NCI-H1930 (cell line): ENCODE data around the gene CASKIN1.
"Not testable (repeated sequence)": the region's sequence is repeated elsewhere in the genome, so short reads cannot be mapped to it uniquely, and the experiment has no call there.

Experiments
- DNase-seq, 2 experiments: peaks; one replicate each; lab custom pipeline; 2025; lab: John Stamatoyannopoulos, UW

The CASKIN1 gene, protein sequence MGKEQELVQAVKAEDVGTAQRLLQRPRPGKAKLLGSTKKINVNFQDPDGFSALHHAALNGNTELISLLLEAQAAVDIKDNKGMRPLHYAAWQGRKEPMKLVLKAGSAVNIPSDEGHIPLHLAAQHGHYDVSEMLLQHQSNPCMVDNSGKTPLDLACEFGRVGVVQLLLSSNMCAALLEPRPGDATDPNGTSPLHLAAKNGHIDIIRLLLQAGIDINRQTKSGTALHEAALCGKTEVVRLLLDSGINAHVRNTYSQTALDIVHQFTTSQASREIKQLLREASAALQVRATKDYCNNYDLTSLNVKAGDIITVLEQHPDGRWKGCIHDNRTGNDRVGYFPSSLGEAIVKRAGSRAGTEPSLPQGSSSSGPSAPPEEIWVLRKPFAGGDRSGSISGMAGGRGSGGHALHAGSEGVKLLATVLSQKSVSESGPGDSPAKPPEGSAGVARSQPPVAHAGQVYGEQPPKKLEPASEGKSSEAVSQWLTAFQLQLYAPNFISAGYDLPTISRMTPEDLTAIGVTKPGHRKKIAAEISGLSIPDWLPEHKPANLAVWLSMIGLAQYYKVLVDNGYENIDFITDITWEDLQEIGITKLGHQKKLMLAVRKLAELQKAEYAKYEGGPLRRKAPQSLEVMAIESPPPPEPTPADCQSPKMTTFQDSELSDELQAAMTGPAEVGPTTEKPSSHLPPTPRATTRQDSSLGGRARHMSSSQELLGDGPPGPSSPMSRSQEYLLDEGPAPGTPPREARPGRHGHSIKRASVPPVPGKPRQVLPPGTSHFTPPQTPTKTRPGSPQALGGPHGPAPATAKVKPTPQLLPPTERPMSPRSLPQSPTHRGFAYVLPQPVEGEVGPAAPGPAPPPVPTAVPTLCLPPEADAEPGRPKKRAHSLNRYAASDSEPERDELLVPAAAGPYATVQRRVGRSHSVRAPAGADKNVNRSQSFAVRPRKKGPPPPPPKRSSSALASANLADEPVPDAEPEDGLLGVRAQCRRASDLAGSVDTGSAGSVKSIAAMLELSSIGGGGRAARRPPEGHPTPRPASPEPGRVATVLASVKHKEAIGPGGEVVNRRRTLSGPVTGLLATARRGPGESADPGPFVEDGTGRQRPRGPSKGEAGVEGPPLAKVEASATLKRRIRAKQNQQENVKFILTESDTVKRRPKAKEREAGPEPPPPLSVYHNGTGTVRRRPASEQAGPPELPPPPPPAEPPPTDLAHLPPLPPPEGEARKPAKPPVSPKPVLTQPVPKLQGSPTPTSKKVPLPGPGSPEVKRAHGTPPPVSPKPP (N-terminal part only)

DNA sequence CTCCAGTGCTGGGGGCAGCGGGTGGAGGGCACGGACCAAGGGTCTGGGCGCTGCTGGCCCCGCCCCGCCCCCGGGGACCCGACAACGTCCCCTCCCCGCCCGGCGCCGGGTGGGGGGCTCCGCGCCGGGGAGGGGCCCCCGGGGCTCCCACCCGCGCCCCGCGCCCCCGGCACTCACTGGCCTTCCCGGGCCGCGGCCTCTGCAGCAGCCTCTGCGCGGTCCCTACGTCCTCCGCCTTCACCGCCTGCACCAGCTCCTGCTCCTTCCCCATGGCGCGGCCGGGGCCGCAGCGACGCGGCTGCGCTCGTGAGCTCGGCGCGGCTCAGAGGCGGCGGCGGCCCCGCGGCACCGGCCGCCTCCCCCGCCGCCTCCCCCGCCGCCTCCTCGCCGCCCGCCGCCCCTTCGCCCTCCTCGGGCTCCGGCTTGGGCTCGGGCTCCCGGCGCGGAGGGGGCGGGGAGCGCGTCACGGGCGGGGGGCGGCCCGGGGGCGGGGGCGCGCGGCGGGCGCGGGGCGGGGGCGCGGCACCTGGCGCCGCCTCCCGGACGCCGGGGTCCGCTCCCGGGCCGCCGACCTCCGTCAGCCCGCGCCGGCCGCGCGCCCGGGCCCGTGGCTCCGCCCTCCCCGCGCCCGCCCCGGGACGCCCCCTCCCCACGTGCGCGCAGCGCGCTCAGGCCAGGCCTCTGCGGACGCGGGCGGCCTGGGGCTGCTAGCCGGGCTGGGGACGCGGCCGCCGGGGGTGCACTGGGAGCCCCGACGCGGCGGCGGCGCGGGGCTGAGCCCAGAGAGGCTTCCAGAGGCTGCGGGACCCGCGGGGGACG lies at the start of gene CASKIN1:
CASKIN1 (minus strand) TSS at position 444 of the 819 bp plus-strand sequence; CDS start at position 271, 173 bp downstream.
- DNase-seq = peak; percentile 23 to 61

DNA sequence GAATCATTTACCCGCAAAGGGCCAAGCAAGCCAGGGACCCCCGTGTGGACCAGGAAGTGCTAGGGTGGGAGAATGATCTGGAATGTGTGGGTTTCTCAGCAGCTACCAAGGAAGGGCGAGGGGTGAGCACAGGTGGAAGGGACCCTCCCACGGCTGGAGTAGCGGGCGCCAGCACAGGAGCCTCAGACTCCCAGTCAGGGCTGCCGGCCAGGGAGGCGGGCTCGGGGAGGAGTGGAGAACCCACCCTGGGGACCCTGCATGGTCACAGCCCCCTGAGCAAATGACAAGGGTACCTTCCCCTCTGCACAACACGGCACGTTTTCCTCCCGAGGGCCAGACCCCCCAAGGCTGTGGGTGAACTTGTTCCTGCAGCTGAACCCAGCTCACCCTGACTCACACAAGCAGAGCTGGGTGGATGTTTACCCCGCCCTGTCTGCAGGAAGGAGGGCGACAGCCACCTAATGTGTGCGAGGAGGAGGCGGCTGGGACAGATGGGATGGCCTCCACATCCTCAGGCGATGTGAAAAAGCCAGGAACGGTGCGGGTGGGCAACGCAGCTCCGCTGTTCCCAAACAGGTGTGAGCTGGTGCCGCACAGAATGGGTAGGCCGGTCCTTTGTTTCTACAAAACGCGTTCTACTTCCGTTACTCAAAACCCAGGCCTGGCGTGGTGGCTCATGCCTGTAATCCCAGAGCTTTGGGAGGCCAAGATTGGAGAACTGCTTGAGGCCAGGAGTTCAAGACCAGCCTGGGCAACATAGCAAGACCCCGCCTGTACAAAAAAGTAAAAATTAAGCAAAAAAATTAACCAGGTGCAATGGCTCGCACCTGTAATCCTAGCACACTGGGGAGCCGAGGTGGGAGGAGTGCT lies 48.8 kb upstream of the CASKIN1 start:
- no peak for DNase-seq

DNA sequence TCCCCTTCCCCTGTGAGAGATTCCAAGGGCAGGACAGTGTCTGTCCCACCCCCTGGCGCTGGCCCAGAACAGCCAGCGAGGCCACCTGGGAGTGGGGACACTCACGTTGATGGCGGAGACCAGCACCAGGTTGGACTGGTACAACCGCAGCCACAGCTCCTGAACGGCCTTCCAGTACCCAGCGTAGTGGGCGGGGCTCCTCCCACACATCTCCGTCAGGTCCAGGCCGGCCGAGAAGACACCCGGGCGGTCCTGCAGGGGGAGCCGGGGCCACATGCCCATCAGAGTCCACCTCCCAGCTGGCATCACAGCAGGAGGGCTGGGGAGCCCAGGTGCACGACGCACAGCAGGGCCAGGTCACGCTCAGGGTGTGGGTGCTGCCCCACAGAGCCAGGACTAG lies 47.9 kb upstream of the CASKIN1 start:
- DNase-seq = peak in 1 of 2 experiments; percentile 29

- DNase-seq = no peak
Measured at GRCh38 chr16:2243781-2244180, 47.4 kb upstream of the CASKIN1 start.

DNA sequence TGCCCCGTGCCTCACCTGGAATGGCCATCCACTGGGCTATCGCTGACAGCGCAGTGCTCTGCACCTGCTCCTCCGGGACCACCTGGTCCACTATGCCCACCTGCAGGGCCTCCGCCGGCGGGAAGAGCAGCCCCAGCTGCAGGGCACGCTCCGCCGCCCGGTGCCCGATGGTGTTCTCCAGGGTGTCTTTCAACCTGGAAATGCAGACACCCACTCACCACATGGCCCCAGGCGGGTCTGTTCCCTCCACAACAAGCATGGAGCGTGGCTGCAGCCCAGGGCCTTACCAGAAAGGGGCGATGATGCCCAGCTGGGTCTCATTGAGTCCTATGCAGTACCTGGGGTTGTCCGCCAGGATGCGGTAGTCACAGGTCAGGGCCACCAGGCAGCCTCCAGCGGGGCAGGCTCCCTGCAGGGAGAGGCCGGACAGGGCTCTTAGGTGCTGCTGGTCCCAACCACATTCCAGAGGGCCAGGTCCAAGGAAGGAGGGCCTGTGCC lies 46.7 kb upstream of the CASKIN1 start:
- no peak for DNase-seq

GRCh38 chr16:2242598-2242997 lies 46.2 kb upstream of the CASKIN1 start:
- DNase-seq = no peak

DNA sequence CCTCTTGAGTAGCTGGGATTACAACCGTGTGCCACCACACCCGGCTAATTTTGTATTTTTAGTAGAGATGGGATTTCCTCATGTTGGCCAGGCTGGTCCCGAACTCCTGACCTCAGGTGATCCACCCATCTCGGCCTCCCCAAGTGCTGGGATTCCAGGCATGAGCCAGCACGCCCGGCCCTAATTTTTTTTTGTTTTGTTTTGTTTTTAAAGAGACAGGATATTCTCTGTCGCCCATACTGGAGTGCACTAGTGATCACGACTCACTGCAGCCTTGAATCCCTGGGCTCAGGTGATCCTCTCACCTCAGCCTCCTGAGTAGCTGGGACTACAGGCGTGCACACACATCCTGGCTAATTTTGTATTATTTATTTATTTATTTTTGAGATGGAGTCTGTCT lies 43.9 kb upstream of the CASKIN1 start:
- DNase-seq = not testable (repeated sequence)

DNA sequence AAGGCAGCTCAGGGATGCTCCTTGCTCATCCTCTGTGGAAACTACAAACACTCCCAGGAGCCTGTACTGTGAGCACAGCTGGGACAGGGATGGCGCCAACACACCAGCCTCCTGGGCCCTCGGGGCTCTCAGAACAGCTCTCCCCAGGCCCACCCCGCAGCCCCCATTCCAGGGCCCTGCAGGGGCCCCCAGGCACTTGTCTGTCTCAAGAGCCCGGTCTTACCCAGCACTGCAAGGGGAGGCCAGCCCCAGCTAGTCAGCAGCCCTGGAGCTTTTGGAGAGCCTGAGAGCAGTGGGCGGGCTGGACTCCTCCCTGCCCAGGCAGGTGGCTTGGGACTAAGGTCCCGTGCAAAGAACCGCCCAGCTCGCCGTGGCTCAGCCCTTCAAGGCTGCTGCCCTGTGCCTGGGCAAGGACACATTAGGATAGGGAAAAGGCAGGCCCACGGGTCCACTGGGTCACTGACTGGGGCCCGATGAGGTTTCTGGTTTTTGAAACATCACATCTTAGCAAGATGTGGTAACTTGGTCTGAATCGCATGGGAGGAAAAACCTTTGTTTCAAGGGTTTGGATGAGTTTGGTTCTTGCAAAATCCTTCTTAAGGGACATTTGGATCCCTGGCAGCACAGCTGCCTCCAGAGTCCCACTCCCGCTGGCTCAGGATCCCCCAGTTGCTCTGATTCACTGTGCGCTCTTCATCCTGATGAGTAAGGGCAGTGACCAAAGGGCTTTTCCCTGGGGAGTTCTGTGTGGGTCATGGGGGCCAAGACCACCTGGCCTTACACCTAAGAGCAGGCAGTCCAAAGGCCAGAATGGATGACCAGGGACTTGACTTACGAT lies 42.7 kb upstream of the CASKIN1 start:
- DNase-seq = no peak

GRCh38 chr16:2238150-2238837 lies 41.9 kb upstream of the CASKIN1 start:
- no peak for DNase-seq

DNA sequence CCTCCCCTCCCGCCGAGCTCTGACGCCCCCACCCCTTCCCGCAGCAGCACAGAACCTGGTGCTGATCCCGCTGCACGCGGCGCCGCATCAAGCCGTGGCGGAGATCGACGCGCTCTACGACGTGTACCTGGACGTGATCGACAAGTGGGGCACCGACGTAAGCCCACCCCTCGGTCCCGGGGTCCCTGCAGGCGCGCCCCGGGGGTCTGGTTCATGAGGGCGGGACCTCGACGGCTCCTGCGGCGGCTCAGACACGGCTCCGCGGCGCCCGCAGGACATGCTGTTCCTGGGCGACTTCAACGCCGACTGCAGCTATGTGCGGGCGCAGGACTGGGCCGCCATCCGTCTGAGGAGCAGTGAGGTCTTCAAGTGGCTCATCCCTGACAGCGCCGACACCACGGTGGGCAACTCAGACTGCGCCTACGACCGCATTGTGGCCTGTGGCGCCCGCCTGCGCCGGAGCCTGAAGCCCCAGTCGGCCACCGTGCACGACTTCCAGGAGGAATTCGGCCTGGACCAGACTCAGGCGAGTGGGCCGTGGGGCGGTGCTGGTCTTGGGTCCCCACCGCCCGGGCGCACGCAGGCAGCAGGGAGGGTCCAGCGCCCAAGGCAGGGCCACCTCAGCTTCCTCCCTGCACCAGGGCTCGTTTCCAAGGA lies 41.2 kb upstream of the CASKIN1 start:
- no peak for DNase-seq

DNA sequence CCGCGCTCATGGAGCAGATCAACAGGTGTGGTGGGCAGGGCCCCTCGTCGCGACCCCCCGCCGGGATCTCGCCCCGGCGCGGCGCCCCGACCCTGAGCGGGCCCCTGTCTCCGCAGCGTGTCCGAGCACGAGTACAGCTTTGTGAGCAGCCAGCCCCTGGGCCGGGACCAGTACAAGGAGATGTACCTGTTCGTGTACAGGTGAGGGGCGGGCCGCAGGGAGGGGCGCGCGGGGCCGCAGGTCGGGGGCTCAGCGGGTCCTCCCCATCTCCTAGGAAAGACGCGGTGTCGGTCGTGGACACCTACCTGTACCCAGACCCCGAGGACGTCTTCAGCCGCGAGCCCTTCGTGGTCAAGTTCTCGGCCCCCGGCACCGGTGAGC lies 40.7 kb upstream of the CASKIN1 start:
- no peak for DNase-seq

DNA sequence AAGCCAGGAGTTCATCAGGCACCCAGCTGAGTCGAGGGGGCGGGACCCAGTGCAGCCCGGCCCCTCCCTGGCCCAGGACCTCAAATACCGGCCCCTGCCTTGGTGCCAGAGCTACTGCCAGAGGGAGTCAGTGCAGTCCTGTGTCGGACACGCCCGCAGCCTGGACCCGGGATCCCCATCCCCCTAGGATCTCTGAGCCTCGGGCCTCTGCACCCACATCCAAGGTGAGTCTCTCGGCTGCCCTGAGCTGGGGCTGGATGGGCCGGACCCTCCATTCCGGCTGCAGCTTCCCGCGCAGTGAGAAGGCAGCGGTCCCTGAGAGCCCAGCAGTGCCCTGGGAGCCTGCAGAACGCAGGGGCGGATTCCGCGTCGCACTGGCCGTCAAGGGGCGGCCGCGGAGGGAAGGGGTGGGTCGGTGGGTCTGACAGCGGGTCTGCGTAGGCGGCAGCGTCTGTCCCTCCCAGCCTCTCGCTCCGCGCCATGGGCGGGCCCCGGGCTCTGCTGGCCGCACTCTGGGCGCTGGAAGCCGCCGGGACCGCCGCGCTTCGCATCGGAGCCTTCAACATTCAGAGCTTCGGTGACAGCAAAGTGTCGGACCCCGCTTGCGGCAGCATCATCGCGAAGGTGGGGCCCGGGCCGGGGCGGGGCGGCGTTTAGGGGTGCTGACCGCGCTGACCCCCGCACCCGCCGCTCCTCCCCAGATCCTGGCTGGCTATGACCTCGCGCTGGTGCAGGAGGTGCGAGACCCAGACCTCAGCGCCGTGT lies 40.1 kb upstream of the CASKIN1 start, which contains the start of gene DNASE1L2:
DNASE1L2 (plus strand) TSS at position 108 of the 765 bp plus-strand sequence; CDS start at position 481, 373 bp downstream.
- no peak for DNase-seq

GRCh38 chr16:2235695-2236336 lies 39.4 kb upstream of the CASKIN1 start:
- no peak for DNase-seq

GRCh38 chr16:2235234-2235651 lies 38.8 kb upstream of the CASKIN1 start:
- DNase-seq = no peak

GRCh38 chr16:2234813-2235170 lies 38.4 kb upstream of the CASKIN1 start:
- DNase-seq = no peak
